GM12892 (cell line): ENCODE measurements around the gene RAD1.
"Not testable (repeated sequence)": the region's sequence is repeated elsewhere in the genome, so short reads cannot be mapped to it uniquely, and the experiment has no call there.

Experiments used
- DNase-seq: peaks from one replicate; pipeline ENCODE4 v3.0.0; 2011; ENCODE audit not compliant: insufficient read length
- FAIRE-seq: peaks from 2 replicates; lab custom pipeline; 2011; peaks lifted over from hg19 to GRCh38; lab: Jason Lieb, UNC
- POLR2A ChIP-seq: IDR thresholded peaks from 2 replicates; pipeline ENCODE4 v1.6.1; 2011; ENCODE audit warnings: low read depth, low read length, control low read depth
- POLR2AphosphoS5 ChIP-seq: IDR thresholded peaks from 2 replicates; pipeline ENCODE4 v1.6.1; 2011; ENCODE audit warnings: low read depth, low read length, control low read depth
- TAF1 ChIP-seq: IDR thresholded peaks from 2 replicates; pipeline ENCODE4 v1.6.1; 2011; ENCODE audit warnings: low read depth, mild to moderate bottlenecking, control low read depth, low read length, borderline replicate concordance

RAD1 gene

GRCh38 chr5:34929720-34930461 is 14.6 kb upstream of the RAD1 start:
- DNase-seq: peak; percentile 75
- peak; percentile 57 for FAIRE-seq
- TF ChIP-seq POLR2AphosphoS5: 0 out of 2 replicates have a peak, but pooled peaks have one; percentile 27
- TF ChIP-seq TAF1: peak; percentile 44; the same call in 1 of the 2 replicates
- TF ChIP-seq POLR2A: peak; percentile 71; the same call in 1 of the 2 replicates

DNA sequence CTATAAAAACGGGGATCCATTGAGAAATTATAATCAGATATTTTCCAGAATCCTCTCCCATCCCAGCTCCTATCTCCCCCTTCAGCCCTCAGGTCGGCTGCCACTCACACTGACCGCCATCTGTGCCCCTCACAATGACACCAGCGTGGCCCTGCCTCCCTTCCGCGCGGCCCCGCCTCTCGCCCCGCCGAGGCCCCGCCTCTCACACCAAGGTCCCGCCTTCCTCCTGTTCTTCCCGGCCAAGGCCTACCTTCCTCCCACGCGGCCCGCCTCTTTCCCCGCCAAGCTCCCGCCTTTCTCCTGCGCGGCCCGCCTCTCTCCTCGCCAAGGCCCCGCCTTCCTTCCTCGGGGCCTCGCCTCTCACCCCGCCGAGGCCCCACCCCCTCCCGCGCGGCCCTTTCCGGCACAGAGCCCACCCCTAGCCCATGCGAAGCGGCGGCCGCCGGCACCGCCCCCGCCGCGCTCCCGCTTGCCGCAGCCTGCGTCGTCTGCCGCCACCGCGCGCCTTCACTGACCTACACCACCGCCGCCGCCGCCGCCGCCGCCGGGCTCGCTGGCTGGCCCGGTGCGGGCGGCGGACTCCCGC is 13.9 kb upstream of the RAD1 start, which contains the start of gene DNAJC21:
Gene DNAJC21, plus strand, starts transcription at position 426 of the 586 bp plus-strand sequence. CDS start 261 bp downstream, outside the sequence.
- FAIRE-seq (peak; percentile 95), DNase-seq (peak; percentile 91)
- TF ChIP-seq POLR2A (no peak; the same call in 1 of the 2 replicates), POLR2AphosphoS5 (0 out of 2 replicates have a peak, but pooled peaks have one; percentile 28)

GRCh38 chr5:34928267-34928666 is 13.0 kb upstream of the RAD1 start:
- FAIRE-seq (no peak), DNase-seq (no peak)
- TF ChIP-seq TAF1 (no peak), POLR2AphosphoS5 (no peak), POLR2A (no peak)

- TF ChIP-seq POLR2A (no peak; the same call in 1 of the 2 replicates), TAF1 (no peak), POLR2AphosphoS5 (no peak)
- FAIRE-seq (no peak), DNase-seq (no peak)
Observed at GRCh38 chr5:34927785-34928184, 12.5 kb upstream of the RAD1 start.

GRCh38 chr5:34926318-34926888 is 11.1 kb upstream of the RAD1 start:
- FAIRE-seq: no peak
- DNase-seq: no peak
- TF ChIP-seq POLR2AphosphoS5 (no peak), POLR2A (no peak), TAF1 (no peak)

- DNase-seq: no peak
- FAIRE-seq: no peak
- no peak for TF ChIP-seq POLR2A
- no peak for TF ChIP-seq POLR2AphosphoS5
- TF ChIP-seq TAF1: no peak
Observed at GRCh38 chr5:34924462-34924765, 9.1 kb upstream of the RAD1 start.

DNA sequence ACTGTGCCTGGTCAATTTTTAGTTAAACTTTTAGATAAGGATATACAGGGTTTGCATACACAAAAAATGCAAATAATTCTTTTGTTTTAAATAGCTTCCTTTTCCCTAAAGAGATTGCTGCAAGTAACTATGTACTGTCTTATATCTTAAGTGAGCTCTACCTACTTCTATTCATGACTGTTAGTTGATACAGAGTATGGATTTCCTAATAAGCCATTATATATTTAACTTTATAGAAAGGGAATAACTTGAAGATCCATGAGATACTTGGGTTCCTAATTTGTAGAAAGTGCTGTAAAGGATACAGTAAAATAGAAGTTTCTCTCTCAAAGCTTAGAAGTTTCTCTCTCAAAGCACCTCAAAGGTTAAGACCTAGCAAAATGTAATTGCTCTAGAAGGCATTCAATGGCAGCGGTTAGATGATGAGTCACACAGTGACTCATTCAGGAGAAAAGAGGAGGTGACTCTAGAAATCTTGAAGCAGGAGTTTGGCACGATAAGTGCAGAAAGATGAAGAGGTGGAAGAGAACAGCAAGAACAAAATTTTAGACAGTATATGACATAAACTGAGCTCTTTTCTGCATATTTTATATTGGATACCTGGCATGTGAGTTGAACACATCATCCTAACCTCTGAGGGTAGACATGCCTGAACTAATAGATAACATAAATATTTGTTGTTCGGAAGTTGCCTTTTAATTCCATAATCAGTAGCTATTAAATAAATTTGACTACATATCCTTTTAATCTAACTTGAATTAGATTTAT is 8.6 kb upstream of the RAD1 start:
- TF ChIP-seq POLR2AphosphoS5 (no peak), TAF1 (no peak)
- FAIRE-seq (no peak), DNase-seq (no peak)

- DNase-seq, FAIRE-seq: not testable (repeated sequence)
Observed at GRCh38 chr5:34923256-34923655, 8.0 kb upstream of the RAD1 start.

GRCh38 chr5:34919077-34919476 is 3.8 kb upstream of the RAD1 start:
- DNase-seq (no peak), FAIRE-seq (no peak)
- TF ChIP-seq POLR2AphosphoS5 (no peak), POLR2A (no peak), TAF1 (no peak)

DNA sequence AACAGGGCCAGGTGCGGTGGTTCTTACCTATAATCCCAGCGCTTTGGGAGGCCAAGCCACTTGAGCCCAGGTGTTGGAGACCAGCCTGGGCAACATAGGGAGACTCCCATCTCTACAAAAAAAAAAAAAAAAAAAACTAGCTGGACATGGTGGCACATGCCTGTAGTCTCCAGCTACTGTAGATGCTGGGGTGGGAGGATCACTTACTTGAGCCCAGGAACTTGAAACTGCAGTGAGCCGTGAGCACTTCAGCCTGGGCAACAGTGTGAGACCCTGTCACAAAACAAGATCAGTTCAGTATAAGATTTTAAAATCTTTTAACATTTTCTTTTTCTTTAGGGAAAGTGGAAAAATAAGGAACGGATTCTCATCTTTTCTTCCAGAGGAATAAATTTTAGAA is 2.7 kb upstream of the RAD1 start:
- FAIRE-seq (no peak), DNase-seq (no peak)
- no peak for TF ChIP-seq POLR2AphosphoS5
- no peak for TF ChIP-seq TAF1
- TF ChIP-seq POLR2A: no peak

DNA sequence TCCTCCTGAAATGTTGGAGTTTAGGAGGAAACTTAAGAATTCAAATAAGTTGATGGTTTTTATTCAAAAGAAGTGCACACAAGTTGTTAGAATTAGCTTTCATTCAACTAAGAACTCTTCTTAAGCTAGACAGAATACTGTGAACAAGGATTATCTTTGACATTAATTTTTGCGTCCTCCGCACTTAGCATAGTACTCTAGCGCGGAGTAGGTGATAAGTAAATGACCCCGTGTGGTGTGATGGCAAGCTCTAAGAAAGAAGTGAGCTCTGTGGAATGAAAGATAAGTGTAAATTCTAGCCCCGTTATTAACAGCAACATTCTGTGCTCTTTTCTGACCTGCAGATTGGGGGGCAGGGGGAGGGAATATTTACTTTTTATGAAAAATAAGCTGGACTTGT is 1.2 kb upstream of the RAD1 start:
- no peak for DNase-seq
- TF ChIP-seq POLR2A (no peak), POLR2AphosphoS5 (no peak), TAF1 (no peak)
- no peak for FAIRE-seq

GRCh38 chr5:34915856-34916192 is 520 bp upstream of the RAD1 start:
- TF ChIP-seq POLR2A (no peak), POLR2AphosphoS5 (no peak), TAF1 (no peak)
- DNase-seq (no peak), FAIRE-seq (no peak)

DNA sequence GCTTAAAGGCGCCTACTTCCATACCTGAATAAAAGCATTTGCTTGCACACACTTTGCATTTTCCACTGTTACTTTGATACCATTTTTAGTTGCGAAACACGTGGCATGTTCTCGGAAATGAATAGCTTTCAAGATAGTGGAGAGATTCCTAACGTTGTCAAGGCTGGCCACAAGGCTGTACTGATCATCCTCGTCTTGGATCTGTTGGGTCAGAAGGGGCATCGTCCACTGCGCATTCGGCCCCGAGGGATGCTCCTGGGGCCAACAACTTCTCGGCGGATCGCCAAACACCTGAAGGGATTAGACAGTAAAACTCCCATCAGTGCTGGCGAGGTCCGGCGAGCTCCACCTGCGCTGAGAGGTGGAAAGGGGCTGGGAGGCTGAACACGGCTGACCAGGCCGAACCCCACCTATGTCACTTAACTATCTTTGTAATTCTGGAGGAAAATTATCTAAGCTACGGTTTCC is 599 bp downstream of the RAD1 start:
- peak; percentile 61 for FAIRE-seq
- TF ChIP-seq TAF1: no peak
- no peak for TF ChIP-seq POLR2A
- TF ChIP-seq POLR2AphosphoS5: no peak

GRCh38 chr5:34913072-34913471 is 2.2 kb downstream of the RAD1 start:
- TF ChIP-seq POLR2A (no peak), POLR2AphosphoS5 (no peak), TAF1 (no peak)
- no peak for FAIRE-seq
- DNase-seq: no peak

More for the DNA sequence above, 599 bp downstream of the RAD1 start:
- no peak for DNase-seq
